GM12891 (cell line): ENCODE data around the gene EMC6.
"Not testable (repeated sequence)": the region's sequence is repeated elsewhere in the genome, so short reads cannot be mapped to it uniquely, and the experiment has no call there.

ENCODE experiments used
- DNase-seq: peaks from one replicate; pipeline ENCODE4 v3.0.0; 2011; ENCODE audit warnings: low spot score; ENCODE audit not compliant: insufficient read length
- FAIRE-seq: peaks from 2 replicates; lab custom pipeline; 2011; peaks lifted over from hg19 to GRCh38; lab: Jason Lieb, UNC
- PAX5 ChIP-seq: IDR thresholded peaks from 2 replicates; pipeline ENCODE4 v1.6.1; 2011; ENCODE audit warnings: low read length, moderate library complexity, mild to moderate bottlenecking; ENCODE audit not compliant: insufficient read depth, severe bottlenecking
- POLR2A ChIP-seq: IDR thresholded peaks from 2 replicates; pipeline ENCODE4 v1.6.1; 2011; ENCODE audit warnings: low read depth, low read length, control low read depth
- POLR2AphosphoS5 ChIP-seq: IDR thresholded peaks from 2 replicates; pipeline ENCODE4 v1.6.1; 2011; ENCODE audit warnings: low read depth, low read length, control low read depth
- POU2F2 ChIP-seq: IDR thresholded peaks from 2 replicates; pipeline ENCODE4 v1.6.1; 2011; ENCODE audit warnings: low read depth, mild to moderate bottlenecking, control low read depth, low read length, moderate library complexity
- SPI1 ChIP-seq: IDR thresholded peaks from 2 replicates; pipeline ENCODE4 v1.6.1; 2011; ENCODE audit warnings: low read depth, low read length, control low read depth
- TAF1 ChIP-seq: IDR thresholded peaks from 2 replicates; pipeline ENCODE4 v1.6.1; 2011; ENCODE audit warnings: low read depth, low read length, control low read depth

Gene EMC6

DNA sequence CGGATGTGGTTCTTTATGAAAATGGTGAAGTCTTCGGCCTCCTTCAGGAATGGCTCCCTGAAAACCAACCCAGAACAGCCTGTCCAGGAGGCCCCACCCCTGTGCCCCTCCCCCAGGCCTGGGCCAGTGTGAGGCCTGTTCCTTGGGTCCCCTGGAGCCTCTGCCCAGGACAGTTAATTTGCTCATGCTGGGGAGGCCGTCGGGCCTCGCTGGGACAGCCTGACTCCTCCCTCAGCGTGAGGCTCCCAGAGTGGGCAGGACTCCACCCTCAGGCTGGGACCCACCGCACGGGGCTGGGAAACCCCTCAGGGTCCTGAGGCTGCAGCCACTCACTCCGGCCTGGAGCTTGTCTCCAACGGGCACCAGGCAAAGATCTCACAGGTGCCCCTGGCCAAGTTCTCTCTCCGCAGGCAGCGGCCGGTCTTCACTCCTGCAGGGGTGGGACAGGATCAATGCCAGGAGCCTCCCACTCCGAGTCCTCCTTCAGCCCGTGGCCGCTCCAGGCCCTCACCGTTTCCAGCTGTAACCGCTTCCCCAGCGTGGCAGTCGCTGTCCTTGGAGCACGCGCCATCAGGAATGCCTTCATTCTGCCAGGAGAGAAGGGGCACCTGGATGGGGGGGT, 21.6 kb downstream of the EMC6 start:
- no peak for DNase-seq
- no peak for FAIRE-seq
- TF ChIP-seq POU2F2 = no peak
- TF ChIP-seq SPI1 = no peak
- TF ChIP-seq POLR2AphosphoS5 = no peak
- TF ChIP-seq POLR2A = no peak
- TF ChIP-seq TAF1 = no peak
- TF ChIP-seq PAX5 = no peak

DNA sequence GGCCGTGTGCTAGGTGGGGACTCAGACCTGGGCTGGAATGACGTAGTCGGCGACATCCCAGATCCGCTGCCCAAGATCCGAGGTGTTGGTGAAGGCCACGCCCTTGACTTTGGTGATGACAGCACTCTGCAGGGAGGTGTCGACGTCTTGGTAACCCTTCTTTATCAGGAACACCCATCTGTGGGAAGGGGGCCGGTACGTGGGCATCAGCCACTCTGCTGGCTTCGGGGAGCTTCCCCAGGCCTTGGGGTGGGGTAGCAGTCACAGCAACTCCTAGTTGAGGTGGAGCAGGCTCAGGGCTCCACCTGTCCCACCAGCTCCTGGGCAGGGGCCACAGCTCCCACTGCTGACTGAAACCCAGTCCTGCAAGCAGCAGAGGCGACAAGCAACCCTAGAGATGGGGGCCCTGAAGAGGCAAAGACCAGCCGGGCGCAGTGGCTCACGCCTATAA, 23.0 kb downstream of the EMC6 start:
- no peak for TF ChIP-seq POU2F2
- no peak for TF ChIP-seq SPI1
- TF ChIP-seq POLR2A = no peak
- TF ChIP-seq PAX5 = no peak
- TF ChIP-seq TAF1 = no peak
- DNase-seq (no peak), FAIRE-seq (peak; percentile 35)

DNA sequence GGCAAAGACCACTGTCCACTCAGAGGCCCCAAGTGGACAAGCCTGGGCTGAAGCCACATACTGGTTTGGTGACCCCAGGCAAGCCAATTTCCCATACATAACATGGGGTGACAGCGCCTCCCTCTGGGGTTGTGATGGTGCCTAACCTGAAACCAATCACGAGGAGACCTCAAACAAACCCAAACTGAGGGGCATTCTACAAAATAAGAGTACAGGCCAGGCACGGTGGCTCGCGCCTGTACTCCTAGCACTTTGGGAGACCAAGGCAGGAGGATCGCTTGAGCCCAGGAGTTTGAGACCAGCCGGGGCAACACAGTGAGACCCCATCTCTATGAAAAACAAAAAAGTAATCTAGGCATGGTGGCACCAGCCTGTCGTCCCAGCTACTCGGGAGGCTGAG, 23.7 kb downstream of the EMC6 start:
- no peak for DNase-seq
- TF ChIP-seq PAX5 (no peak), TAF1 (no peak), POU2F2 (no peak), POLR2AphosphoS5 (no peak), SPI1 (no peak)
- FAIRE-seq = no peak

DNA sequence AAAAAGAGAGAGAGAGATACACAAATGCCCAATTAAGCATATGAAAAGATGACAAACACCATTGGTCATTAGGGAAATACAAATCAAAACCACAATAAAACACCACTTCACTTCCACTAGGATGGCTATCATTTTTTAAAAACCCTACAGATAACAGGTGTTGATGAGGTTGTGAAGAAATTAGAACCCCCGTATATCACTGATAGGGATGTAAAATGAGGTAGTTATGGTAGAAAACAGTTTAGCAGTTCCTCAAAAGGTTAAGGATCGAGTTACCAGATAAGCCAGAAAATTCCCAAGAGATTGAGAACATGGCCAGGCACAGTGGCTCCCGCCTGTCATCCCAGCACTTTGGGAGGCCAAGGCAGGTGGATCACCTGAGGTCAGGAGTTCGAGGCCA, 24.5 kb downstream of the EMC6 start:
- FAIRE-seq (no peak), DNase-seq (no peak)
- TF ChIP-seq TAF1 (no peak), SPI1 (no peak)

DNA sequence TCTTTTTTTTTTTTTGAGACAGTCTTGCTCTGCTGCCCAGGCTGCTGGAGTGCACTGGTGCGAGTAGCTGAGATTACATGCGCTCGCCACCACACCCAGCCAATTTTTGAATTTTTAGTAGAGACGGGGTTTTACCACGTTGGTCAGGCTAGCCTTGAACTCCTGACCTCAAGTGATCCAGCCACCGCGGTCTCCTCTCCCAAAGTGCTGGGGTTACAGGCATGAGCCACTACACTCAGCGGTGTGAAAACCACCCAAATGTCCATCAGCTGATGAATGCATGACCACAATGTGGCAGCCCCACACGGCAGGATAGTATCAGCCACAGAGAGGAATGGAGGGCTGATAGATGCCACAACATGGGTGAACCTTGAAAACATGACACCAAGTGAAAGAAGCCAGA, 25.2 kb downstream of the EMC6 start:
- DNase-seq = no peak
- FAIRE-seq = peak; percentile 89
- peak; percentile 78 for TF ChIP-seq PAX5
- no peak; the same call in 1 of the 2 replicates for TF ChIP-seq POLR2AphosphoS5

DNA sequence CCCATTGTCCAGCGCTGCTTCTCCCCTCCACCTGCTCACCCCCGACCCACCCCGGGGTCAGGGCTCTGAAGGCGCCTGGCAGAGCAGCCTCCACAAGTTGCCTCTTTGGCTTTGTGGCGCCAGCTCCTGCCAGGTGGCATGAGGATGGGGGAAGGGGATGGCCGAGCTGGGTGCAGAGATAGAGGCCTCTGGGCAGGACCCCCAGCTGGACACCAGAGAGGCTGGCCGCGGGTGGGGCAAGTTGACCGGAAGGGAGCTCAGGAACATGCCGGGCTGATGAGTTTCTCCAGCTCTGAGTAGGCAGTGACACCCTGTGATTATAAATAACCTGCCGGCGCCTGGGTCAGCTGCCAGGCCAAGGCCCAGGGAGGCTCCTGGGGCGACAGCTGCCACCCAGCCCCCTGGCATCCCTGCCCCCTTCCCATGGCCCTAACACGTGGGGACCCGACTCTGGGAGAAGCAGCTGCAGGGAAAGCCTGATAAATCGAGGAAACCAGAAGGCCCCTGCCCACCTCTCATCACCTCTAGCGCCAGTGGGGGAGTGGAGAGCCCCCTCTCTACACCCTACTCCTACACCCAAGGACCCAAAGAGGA, 26.6 kb downstream of the EMC6 start:
- DNase-seq (no peak), FAIRE-seq (peak; percentile 51)
- no peak for TF ChIP-seq POLR2AphosphoS5
- no peak for TF ChIP-seq SPI1
- no peak for TF ChIP-seq POU2F2
- TF ChIP-seq PAX5 = no peak
- no peak for TF ChIP-seq POLR2A
- no peak for TF ChIP-seq TAF1

DNA sequence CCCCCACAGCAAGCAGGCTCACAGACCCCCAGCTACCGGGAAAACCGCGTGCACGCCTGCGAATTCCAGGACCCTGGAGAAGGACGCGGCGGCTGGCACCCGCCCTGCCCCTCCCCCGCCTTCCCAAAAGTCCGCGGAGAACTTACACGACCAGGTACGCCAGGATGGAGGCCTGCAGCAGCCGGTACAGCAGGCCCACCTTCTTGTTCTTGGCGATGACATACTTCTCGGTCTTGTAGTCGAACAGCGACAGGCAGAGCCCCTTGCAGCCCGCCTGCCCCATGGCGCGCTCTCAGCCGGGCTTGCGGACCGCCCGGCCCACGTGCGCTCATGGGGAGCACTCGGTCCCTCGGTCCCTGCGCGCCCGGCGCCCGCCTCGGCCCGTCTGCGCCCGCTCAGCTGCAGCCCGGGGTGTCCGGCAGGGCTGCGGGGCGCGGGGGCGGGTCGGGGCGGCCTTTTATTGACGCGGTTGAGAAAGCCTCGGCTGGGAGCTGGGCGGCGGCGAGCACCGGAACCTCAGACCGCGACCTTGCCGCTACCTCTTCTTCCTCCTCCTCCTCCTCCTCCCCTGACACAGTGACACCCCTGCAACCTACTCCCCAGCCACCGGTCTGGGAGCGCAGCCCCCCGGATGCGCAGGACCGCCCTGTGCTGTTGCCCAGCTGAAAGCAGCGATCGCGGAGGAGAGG, 27.3 kb downstream of the EMC6 start, which contains the start of gene P2RX5:
Gene P2RX5 (minus strand): TSS at position 433 of the 689 bp plus-strand sequence. CDS start 150 bp downstream, at position 283.
- FAIRE-seq (peak; percentile 94), DNase-seq (no peak)
- TF ChIP-seq POLR2AphosphoS5 (no peak), POU2F2 (peak; percentile 40; the same call in 1 of the 2 replicates), SPI1 (peak; percentile 81), TAF1 (no peak)

DNA sequence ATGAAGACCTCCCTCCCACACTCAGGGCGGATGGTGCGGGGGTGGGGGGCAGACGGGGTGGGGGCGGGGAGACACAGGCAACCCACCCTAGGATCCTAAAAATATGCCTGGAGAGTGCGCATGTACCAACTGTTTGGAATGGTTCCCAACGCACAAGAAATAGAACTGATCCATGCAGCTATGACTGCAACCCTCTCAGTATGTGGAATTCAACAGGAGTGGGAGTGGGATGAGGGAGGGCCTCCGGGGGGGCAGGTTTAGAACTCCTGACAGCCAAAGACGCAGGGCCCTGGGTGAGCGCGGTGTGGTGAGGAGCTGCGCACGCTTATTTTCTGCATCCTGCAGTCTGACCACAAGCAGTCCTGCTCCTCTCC, 28.5 kb downstream of the EMC6 start:
- DNase-seq (no peak), FAIRE-seq (peak; percentile 51)
- no peak for TF ChIP-seq SPI1
- TF ChIP-seq PAX5 = no peak
- TF ChIP-seq POLR2A = no peak
- no peak for TF ChIP-seq TAF1
- TF ChIP-seq POLR2AphosphoS5 = no peak
- TF ChIP-seq POU2F2 = no peak

DNA sequence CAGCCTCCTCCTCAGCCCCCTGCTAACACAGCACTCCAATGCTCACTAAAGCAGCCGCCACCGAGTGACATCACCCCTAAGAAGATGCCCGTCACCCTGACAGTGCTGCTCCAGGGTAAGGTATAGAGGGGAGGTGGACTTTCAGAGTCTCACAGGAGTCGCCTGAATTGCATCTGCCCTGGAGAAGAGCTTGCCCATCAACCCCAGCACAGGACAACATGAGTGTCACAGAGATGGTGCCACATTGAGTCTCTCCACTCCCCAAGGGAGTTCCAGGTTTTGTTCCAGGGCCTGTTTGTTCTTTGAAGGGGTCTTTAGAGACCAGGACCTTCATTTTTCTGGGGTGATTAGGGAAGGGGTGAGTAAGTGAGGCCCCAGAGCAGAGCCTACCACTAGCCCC, 29.5 kb downstream of the EMC6 start:
- no peak for DNase-seq
- FAIRE-seq = no peak
- no peak for TF ChIP-seq PAX5
- no peak for TF ChIP-seq SPI1
- no peak for TF ChIP-seq POU2F2
- TF ChIP-seq POLR2AphosphoS5 = no peak
- no peak for TF ChIP-seq TAF1
- no peak for TF ChIP-seq POLR2A

DNA sequence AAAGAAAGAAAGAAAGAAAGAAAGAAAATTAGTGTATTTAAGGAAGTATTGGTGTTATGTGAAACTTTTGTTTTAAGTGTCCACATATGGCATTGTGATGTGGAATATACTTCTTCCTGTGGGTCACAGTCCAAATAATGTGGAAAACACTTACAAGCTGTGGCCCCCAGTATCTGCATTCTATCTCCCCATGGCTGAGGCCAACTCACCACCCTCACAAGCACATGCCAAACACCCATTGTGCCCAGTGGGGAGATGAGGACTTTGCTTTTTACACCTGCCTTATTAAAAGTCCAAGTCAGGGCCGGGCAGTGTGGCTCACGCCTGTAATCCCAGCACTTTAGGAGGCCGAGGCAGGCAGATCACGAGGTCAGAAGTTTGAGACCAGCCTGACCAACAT, 31.3 kb downstream of the EMC6 start:
- TF ChIP-seq POLR2A (no peak), TAF1 (no peak), POU2F2 (no peak), PAX5 (no peak), SPI1 (no peak), POLR2AphosphoS5 (no peak)
- DNase-seq (no peak), FAIRE-seq (no peak)

DNA sequence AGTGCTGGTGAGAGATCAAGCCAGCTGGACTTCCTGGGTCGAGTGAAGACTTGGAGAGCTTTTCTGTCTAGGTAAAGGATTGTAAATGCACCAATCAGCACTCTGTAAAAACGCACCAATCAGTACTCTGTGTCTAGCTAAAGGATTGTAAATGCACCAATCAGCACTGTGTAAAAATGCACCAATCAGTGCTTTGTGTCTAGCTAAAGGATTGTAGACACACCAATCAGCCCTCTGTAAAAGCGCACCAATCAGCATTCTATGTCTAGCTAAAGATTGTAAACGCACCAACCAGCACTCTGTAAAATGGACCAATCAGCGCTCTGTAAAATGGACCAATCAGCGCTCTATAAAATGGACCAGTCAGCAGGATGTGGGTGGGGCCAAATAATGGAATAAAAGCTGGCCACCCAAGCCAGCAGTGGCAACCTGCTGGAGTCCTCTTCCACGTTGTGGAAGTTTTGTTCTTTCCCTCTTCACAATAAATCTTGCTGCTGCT, 33.5 kb downstream of the EMC6 start:
- not testable (repeated sequence) for FAIRE-seq, DNase-seq
